HepG2 (cell line): Measurements from ENCODE around the gene UBTD1. TPM values are rescaled to one million over a fixed set of nuclear protein-coding genes. Genes with fewer than 3 reads are reported as not detected.

Experiments
- ATAC-seq: fragments of 200-7000 bp; cut with Tn5 transposase; 3 replicates; pipeline ENCODE4 v1.9.1; 2020; ENCODE audit warnings: mild to moderate bottlenecking, moderate library complexity
- BruUV-seq: library from RNA; stranded (reverse); fragments of 400-500 nt; replicated peaks from 2 replicates; lab custom pipeline; 2021; lab: Mats Ljungman, UMichigan
- CTCF ChIA-PET: fragments of 300-600 bp; formaldehyde crosslinking; extraction: SDS; loops from one replicate; lab custom pipeline; 2021; ENCODE audit warnings: low total read pairs, inconsistent platforms, low intra/inter-chr PET ratio; lab: Yijun Ruan, JAX
- POLR2A ChIA-PET: fragments of 350-600 bp; sonication (Branson Sonifier 250); formaldehyde crosslinking; loops from one replicate; lab custom pipeline; 2020; ENCODE audit warnings: antibody characterized with exemption, inconsistent platforms; lab: Yijun Ruan, JAX
- DNase-seq: peaks from one replicate; pipeline ENCODE4 v3.0.0-alpha.2; 2015; ENCODE audit warnings: low spot score
- FAIRE-seq: peaks from 3 replicates; lab custom pipeline; 2011; peaks lifted over from hg19 to GRCh38; lab: Jason Lieb, UNC
- H2AFZ ChIP-seq: one replicate; pipeline ENCODE4 v1.6.1; 2011; ENCODE audit warnings: low read length, inconsistent platforms
- H3K27ac ChIP-seq: fragments of 300-600 bp; 3 replicates; pipeline ENCODE4 v1.8.0; 2011; ENCODE audit warnings: mixed run types, mild to moderate bottlenecking, mixed read lengths, low read length, inconsistent platforms; ENCODE audit not compliant: insufficient read depth; ENCODE audit errors: extremely low read length
- H3K27me3 ChIP-seq, 2 experiments: fragments of 200-600 bp in 1 of 2; 2 replicates in 1 of 2; 3 replicates in 1 of 2; pipeline versions ENCODE4 v1.6.0 to v1.8.0; 2011; ENCODE audit warnings: low read length in 2 of 2, mild to moderate bottlenecking in 2 of 2, moderate library complexity in 2 of 2, inconsistent platforms in 1 of 2; ENCODE audit not compliant: insufficient read depth in 2 of 2, control insufficient read depth in 1 of 2
- H3K36me3 ChIP-seq, 2 experiments: fragments of 200-600 bp in 1 of 2; replicated peaks in 1 of 2; 2 replicates in 1 of 2; 3 replicates in 1 of 2; pipeline versions ENCODE4 v1.5.1 to v1.8.0; 2011; ENCODE audit warnings: low read length in 2 of 2, inconsistent platforms in 1 of 2; ENCODE audit not compliant: insufficient read depth in 2 of 2, control insufficient read depth in 1 of 2
- H3K4me1 ChIP-seq: 2 replicates; pipeline ENCODE4 v1.5.1; 2012; ENCODE audit warnings: low read length, inconsistent platforms; ENCODE audit not compliant: insufficient read depth
- H3K4me2 ChIP-seq: 2 replicates; pipeline ENCODE4 v1.6.0; 2011; ENCODE audit warnings: low read depth, low read length, inconsistent platforms
- H3K4me3 ChIP-seq, 3 experiments: fragments of 200-600 bp in 1 of 3; sonication (generic), shearing (Covaris generic) in 1 of 3; replicated peaks in 1 of 3; 2 replicates each; pipeline ENCODE4 v1.5.1; 2011 to 2016; ENCODE audit warnings: low read length in 3 of 3, inconsistent platforms in 2 of 3, low read depth in 2 of 3, mild to moderate bottlenecking in 2 of 3, control low read depth in 1 of 3, mixed read lengths in 1 of 3; ENCODE audit not compliant: insufficient read depth in 1 of 3
- H3K79me2 ChIP-seq: one replicate; pipeline ENCODE4 v1.6.1; 2011; ENCODE audit warnings: low read length, inconsistent platforms; ENCODE audit not compliant: insufficient read depth
- H3K9ac ChIP-seq: 2 replicates; pipeline ENCODE4 v1.6.0; 2011; ENCODE audit warnings: mild to moderate bottlenecking, low read depth, low read length, inconsistent platforms; ENCODE audit not compliant: insufficient read depth
- H3K9me3 ChIP-seq: 2 replicates; pipeline ENCODE4 v1.5.1; 2012; ENCODE audit warnings: mild to moderate bottlenecking, low read length
- H4K20me1 ChIP-seq: 2 replicates; pipeline ENCODE4 v1.6.0; 2011; ENCODE audit warnings: inconsistent platforms, mild to moderate bottlenecking, low read length, moderate library complexity; ENCODE audit not compliant: insufficient read depth
- FOXK2 ChIP-seq: fragments of 450-650 bp; IDR thresholded peaks from 2 replicates; pipeline ENCODE4 v1.6.1; 2016
- KLF16 ChIP-seq, 2 experiments: sonication (generic) in 1 of 2; formaldehyde crosslinking in 1 of 2; IDR thresholded peaks; 2 replicates each; pipeline versions ENCODE4 v1.6.1 to v1.8.0; 2016 to 2023; ENCODE audit warnings: missing genetic modification reagents in 2 of 2, missing compliant biosample characterization in 1 of 2
- SRSF9 ChIP-seq: fragments of 200-400 bp; formaldehyde crosslinking; IDR thresholded peaks from 2 replicates; pipeline ENCODE4 v1.6.1; 2018; ENCODE audit warnings: borderline replicate concordance, mild to moderate bottlenecking, low read depth, low read length; ENCODE audit not compliant: insufficient read depth, poor library complexity, severe bottlenecking
- ZNF841 ChIP-seq: sonication (generic); formaldehyde crosslinking; IDR thresholded peaks from 2 replicates; pipeline ENCODE4 v1.8.1; 2023; ENCODE audit warnings: missing genetic modification reagents, borderline replicate concordance
- WGBS: methylation state at CpG from one replicate; pipeline ENCODE4 v1.1.6; 2017; ENCODE audit warnings: low lambda C conversion rate; 5-methylcytosine and 5-hydroxymethylcytosine counted together
- in situ Hi-C: cut with HindIII; loops from 2 replicates; pipeline ENCODE4 v1.10.0; 2017; ENCODE audit warnings: low pct_unique_long_range_greater_than_20kb; ENCODE audit not compliant: extremely low pct_ligation_motif_present
- intact Hi-C: fragments of 100-400 bp; cut with micrococcal nuclease; formaldehyde crosslinking; loops from one replicate; pipeline ENCODE4 v1.10.0; 2022; ENCODE audit not compliant: unreplicated experiment
- polyA plus RNA-seq, 8 experiments: library from polyadenylated mRNA; depleted of rRNA in 3 of 8; stranded (reverse) in 7 of 8; unstranded in 1 of 8; fragments of >200 nt; fragmentation: Illumina TruSeq in 4 of 8; extraction: Trizol in 4 of 8; gene quantifications; 2 replicates each; pipeline versions ENCODE4 v1.2.1 to v1.2.3, GENCODE V29; 2011 to 2016; ENCODE audit warnings: low read depth in 4 of 8, missing spikeins in 1 of 8, mixed read lengths in 1 of 8; ENCODE audit not compliant: insufficient read depth in 1 of 8
- total RNA-seq, 5 experiments: library from RNA; depleted of rRNA; stranded (reverse); fragments of >200 nt; fragmentation: Illumina TruSeq; extraction: Trizol; gene quantifications; 2 replicates each; pipeline ENCODE4 v1.2.3, GENCODE V29; 2016; ENCODE audit warnings: low read depth in 1 of 5
- TF ChIP-seq, protein P1 (sequence below), 2 experiments: sonication (generic) in 1 of 2; formaldehyde crosslinking in 1 of 2; IDR thresholded peaks; 2 replicates each; pipeline versions ENCODE4 v1.4.0 to v1.6.1; 2018 to 2020; ENCODE audit warnings: missing genetic modification reagents in 2 of 2, borderline replicate concordance in 1 of 2, low read depth in 1 of 2, mild to moderate bottlenecking in 1 of 2, missing biosample characterization in 1 of 2
- TF ChIP-seq, protein P2 (sequence below): sonication (generic); formaldehyde crosslinking; IDR thresholded peaks from 2 replicates; pipeline ENCODE4 v1.4.0; 2020; ENCODE audit warnings: low read depth, mild to moderate bottlenecking, missing genetic modification reagents
- TF ChIP-seq, protein P3 (sequence below): sonication (generic); formaldehyde crosslinking; IDR thresholded peaks from 2 replicates; pipeline ENCODE4; 2020; ENCODE audit warnings: missing genetic modification reagents, mild to moderate bottlenecking, borderline replicate concordance
- TF ChIP-seq, protein P4 (sequence below): sonication (generic); formaldehyde crosslinking; IDR thresholded peaks from 2 replicates; pipeline ENCODE4 v1.4.0; 2020; ENCODE audit warnings: missing genetic modification reagents

UBTD1 gene
- total and polyA plus RNA-seq, 2 of the 13 experiments (the other 11 are each of a cell fraction or from before 2014, with no cell fraction given), result 7.9 to 10.0 TPM

DNA sequence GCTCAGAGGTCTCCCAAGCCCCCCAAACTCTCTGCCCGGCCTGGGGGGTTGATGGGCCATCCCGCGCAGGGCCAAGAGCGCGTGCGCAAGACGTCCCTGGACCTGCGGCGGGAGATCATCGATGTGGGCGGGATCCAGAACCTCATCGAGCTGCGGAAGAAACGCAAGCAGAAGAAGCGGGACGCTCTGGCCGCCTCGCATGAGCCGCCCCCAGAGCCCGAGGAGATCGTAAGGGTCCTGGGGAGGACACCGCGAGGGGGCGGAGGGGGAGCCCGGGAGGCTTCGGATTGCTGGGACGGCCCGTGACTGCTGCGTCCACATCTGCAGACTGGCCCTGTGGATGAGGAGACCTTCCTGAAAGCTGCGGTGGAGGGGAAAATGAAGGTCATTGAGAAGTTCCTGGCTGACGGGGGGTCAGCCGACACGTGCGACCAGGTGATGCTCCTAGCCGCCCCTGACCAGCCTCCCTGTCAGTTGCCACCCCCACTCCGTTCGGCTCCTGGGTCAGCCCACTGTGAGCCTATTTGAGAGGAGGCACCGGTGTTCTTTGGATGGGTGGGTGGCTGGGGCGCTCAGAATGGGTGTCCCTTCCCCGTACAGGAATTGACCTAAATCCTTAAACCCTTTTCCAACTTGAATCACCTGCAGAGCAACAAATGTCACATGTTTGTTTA, 79.6 kb downstream of the UBTD1 start:
- in situ Hi-C loops, result no loop called here
- Histone ChIP-seq H3K36me3 (no peaks in the 10 kb centered on the region), H3K79me2 (no peaks in the 10 kb centered on the region), H3K9ac (no peak overlapping the region)
- ATAC-seq, result no peak
- no peak for FAIRE-seq
- DNase-seq, result no peak
- intact Hi-C loops, result no loop called here
- TF ChIP-seq, protein P1, sequence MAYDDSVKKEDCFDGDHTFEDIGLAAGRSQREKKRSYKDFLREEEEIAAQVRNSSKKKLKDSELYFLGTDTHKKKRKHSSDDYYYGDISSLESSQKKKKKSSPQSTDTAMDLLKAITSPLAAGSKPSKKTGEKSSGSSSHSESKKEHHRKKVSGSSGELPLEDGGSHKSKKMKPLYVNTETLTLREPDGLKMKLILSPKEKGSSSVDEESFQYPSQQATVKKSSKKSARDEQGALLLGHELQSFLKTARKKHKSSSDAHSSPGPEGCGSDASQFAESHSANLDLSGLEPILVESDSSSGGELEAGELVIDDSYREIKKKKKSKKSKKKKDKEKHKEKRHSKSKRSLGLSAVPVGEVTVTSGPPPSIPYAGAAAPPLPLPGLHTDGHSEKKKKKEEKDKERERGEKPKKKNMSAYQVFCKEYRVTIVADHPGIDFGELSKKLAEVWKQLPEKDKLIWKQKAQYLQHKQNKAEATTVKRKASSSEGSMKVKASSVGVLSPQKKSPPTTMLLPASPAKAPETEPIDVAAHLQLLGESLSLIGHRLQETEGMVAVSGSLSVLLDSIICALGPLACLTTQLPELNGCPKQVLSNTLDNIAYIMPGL (CRISPR knock-in tag; IDR thresholded peaks at IDR 0.05; ENCODE audit: borderline replicate concordance in 1 of 2, low read depth in 1 of 2), result no peak
- TF ChIP-seq, protein P2, sequence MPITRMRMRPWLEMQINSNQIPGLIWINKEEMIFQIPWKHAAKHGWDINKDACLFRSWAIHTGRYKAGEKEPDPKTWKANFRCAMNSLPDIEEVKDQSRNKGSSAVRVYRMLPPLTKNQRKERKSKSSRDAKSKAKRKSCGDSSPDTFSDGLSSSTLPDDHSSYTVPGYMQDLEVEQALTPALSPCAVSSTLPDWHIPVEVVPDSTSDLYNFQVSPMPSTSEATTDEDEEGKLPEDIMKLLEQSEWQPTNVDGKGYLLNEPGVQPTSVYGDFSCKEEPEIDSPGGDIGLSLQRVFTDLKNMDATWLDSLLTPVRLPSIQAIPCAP (CRISPR knock-in tag), result no peak
- TF ChIP-seq SRSF9 (no peak), FOXK2 (no peak), KLF16 (CRISPR knock-in tag; IDR thresholded peaks at IDR 0.05) (no peak), ZNF841 (no peak)
- TF ChIP-seq, protein P3, sequence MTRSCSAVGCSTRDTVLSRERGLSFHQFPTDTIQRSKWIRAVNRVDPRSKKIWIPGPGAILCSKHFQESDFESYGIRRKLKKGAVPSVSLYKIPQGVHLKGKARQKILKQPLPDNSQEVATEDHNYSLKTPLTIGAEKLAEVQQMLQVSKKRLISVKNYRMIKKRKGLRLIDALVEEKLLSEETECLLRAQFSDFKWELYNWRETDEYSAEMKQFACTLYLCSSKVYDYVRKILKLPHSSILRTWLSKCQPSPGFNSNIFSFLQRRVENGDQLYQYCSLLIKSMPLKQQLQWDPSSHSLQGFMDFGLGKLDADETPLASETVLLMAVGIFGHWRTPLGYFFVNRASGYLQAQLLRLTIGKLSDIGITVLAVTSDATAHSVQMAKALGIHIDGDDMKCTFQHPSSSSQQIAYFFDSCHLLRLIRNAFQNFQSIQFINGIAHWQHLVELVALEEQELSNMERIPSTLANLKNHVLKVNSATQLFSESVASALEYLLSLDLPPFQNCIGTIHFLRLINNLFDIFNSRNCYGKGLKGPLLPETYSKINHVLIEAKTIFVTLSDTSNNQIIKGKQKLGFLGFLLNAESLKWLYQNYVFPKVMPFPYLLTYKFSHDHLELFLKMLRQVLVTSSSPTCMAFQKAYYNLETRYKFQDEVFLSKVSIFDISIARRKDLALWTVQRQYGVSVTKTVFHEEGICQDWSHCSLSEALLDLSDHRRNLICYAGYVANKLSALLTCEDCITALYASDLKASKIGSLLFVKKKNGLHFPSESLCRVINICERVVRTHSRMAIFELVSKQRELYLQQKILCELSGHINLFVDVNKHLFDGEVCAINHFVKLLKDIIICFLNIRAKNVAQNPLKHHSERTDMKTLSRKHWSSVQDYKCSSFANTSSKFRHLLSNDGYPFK (CRISPR knock-in tag), result no peak
- TF ChIP-seq, protein P4, sequence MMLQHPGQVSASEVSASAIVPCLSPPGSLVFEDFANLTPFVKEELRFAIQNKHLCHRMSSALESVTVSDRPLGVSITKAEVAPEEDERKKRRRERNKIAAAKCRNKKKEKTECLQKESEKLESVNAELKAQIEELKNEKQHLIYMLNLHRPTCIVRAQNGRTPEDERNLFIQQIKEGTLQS (CRISPR knock-in tag), result no peak
- TF ChIP-seq, all 625 proteins: peak for 0
- ChIA-PET POLR2A (no interaction called here), CTCF (no interaction called here)
- Histone ChIP-seq H3K4me2 (no peak overlapping the region), H3K27ac (no peak overlapping the region), H4K20me1 (no peaks in the 10 kb centered on the region), H3K4me1 (peaks cover 18% of the 10 kb centered on the region), H2AFZ (no peak overlapping the region), H3K4me3 (no peak overlapping the region), H3K9me3 (no peaks in the 10 kb centered on the region), H3K27me3 (peaks cover 0 to 12% of the 10 kb centered on the region in 2 experiments; a peak in 1 of 5 replicates)
- no TSS peak for BruUV-seq
- 84% methylated on average over 33 of the region's 40 CpGs for WGBS
